Testis (tissue), 5 donors: ENCODE measurements around the gene HYPK. TPM values are rescaled to one million over a fixed set of nuclear protein-coding genes. Genes with fewer than 3 reads are reported as not detected.

Source experiments
- DNase-seq: peaks from one replicate; pipeline ENCODE4 v3.0.0-alpha.2; 2019
- H3K27ac ChIP-seq, 2 donors: fragments of 200-600 bp; sonication (generic); one replicate each; pipeline ENCODE4 v1.5.1; 2019
- H3K27me3 ChIP-seq: fragments of 200-600 bp; sonication (generic); one replicate; pipeline ENCODE4 v1.5.1; 2019
- H3K36me3 ChIP-seq: fragments of 200-600 bp; sonication (generic); one replicate; pipeline ENCODE4 v1.5.1; 2017; ENCODE audit warnings: low read depth; ENCODE audit errors: missing control alignments
- H3K4me1 ChIP-seq: fragments of 200-600 bp; sonication (generic); one replicate; pipeline ENCODE4 v1.5.1; 2019
- H3K4me3 ChIP-seq, 2 donors: fragments of 200-600 bp; sonication (generic); one replicate each; pipeline ENCODE4 v1.5.1; 2017 to 2019
- H3K9me3 ChIP-seq: fragments of 200-600 bp; sonication (generic); one replicate; pipeline ENCODE4 v1.5.1; 2017
- POLR2A ChIP-seq: fragments of 450-650 bp; IDR thresholded peaks from one replicate; pipeline ENCODE4 v1.6.1; 2017; ENCODE audit warnings: antibody characterized with exemption, mild to moderate bottlenecking, moderate library complexity
- WGBS, 2 donors: methylation state at CpG; one replicate each; pipeline ENCODE4 v1.1.5; 2018; 5-methylcytosine and 5-hydroxymethylcytosine counted together
- intact Hi-C: fragments of 100-400 bp; cut with DNase I; formaldehyde crosslinking; loops from one replicate; pipeline ENCODE4 v1.15.1; 2023; ENCODE audit warnings: low total_unique reads
- long read RNA-seq, 2 donors: transcript quantifications; one replicate each; lab custom pipeline, GENCODE V29; 2026
- polyA plus RNA-seq: library from polyadenylated mRNA; stranded (reverse); fragments of 350-450 nt; fragmentation: Illumina TruSeq; extraction: RNeasy Lipid Tissue Mini Kit (QIAGEN cat#74804); gene quantifications from one replicate; pipeline ENCODE4 v1.2.3, GENCODE V29; 2014; ENCODE audit warnings: low read depth, low replicate concordance; ENCODE audit not compliant: insufficient read depth
- total RNA-seq, 2 donors: library from RNA; depleted of rRNA; stranded (reverse); fragments of >200 nt; gene quantifications; one replicate each; pipeline ENCODE4 v1.2.3, GENCODE V29; 2016
- TF ChIP-seq, protein P1 (sequence below), 3 experiments: fragments of 450-650 bp in 2 of 3; fragments of 200-600 bp in 1 of 3; sonication (generic) in 1 of 3; IDR thresholded peaks; one replicate each; pipeline ENCODE4 v1.5.1; 2016 to 2019; ENCODE audit warnings: antibody characterized with exemption in 3 of 3, mild to moderate bottlenecking in 2 of 3, moderate library complexity in 1 of 3

Gene HYPK, protein sequence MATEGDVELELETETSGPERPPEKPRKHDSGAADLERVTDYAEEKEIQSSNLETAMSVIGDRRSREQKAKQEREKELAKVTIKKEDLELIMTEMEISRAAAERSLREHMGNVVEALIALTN
- 10 to 100 TPM; 15.4 to 35.7 TPM for total RNA-seq
- polyA plus RNA-seq = 9.6 TPM
- long read RNA-seq, donor 1, transcript HYPK-202 (4 exons, 1,051 nt) = major isoform, 88 of 91 reads
- long read RNA-seq, donor 1, partial matches to known transcripts = 0 of 91 reads
- long read RNA-seq, donor 1, other reads (novel, unspliced or antisense) = 0 of 91 reads
- long read RNA-seq, donor 2, full-length matches to known transcripts = 72 of 72 reads
- long read RNA-seq, donor 2, partial matches to known transcripts = 0 of 72 reads
- long read RNA-seq, donor 2, other reads (novel, unspliced or antisense) = 0 of 72 reads

DNA sequence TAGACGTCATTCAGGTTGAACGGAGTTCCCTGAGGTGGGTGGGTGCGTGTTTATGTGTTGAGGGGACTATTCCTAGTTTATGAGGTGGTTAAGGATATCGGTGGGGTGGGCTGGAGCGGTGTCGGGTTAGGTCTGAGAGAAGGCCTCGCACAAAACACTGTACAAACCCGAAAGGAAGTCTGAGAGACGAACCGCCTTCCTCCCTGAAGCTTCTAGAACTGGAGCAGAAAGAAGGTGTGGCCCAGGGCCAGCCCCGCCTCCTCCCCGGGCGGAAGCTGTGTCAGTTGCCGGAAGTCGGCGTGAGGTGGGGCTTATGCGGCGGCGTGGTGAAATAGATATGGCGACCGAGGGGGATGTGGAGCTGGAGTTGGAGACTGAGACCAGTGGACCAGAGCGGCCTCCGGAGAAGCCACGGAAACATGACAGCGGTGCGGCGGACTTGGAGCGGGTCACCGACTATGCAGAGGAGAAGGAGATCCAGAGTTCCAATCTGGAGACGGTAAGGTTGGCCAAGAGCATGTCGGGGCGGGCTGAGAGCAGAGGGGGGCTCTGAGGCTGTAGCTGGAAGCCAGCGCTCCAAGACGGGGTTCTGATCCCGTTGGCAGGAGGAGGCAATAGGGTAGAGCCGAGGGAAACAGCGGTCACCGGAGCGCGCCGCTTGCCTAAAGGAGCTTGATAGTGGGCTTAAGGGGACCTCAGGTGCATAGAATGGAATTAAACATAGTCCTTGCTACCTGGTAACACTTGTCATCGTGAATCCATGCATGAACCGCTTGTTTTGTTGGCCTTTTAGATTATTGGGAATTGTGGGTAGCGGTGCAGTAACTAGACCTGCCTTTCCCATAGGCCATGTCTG, at the start of gene HYPK:
Gene HYPK, plus strand, starts transcription at position 314 of the 856 bp plus-strand sequence. Its CDS starts 24 bp downstream, at position 338.
- Histone ChIP-seq H3K4me1 (peaks cover 20% of the 10 kb centered on the region), H3K27ac (peak within 1 kb of the TSS; percentile 96), H3K36me3 (no peaks in the 10 kb centered on the region), H3K27me3 (no peaks in the 10 kb centered on the region), H3K4me3 (peak within 1 kb of the TSS; percentile 69 to 93), H3K9me3 (no peaks in the 10 kb centered on the region)
- WGBS, 2 donors = 4 to 8% methylated on average over 44 of the region's 44 CpGs
- peak; percentile 28 for TF ChIP-seq POLR2A
- TF ChIP-seq, protein P1, sequence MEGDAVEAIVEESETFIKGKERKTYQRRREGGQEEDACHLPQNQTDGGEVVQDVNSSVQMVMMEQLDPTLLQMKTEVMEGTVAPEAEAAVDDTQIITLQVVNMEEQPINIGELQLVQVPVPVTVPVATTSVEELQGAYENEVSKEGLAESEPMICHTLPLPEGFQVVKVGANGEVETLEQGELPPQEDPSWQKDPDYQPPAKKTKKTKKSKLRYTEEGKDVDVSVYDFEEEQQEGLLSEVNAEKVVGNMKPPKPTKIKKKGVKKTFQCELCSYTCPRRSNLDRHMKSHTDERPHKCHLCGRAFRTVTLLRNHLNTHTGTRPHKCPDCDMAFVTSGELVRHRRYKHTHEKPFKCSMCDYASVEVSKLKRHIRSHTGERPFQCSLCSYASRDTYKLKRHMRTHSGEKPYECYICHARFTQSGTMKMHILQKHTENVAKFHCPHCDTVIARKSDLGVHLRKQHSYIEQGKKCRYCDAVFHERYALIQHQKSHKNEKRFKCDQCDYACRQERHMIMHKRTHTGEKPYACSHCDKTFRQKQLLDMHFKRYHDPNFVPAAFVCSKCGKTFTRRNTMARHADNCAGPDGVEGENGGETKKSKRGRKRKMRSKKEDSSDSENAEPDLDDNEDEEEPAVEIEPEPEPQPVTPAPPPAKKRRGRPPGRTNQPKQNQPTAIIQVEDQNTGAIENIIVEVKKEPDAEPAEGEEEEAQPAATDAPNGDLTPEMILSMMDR (IDR thresholded peaks at IDR 0.05) = peak in 1 of 3 experiments; percentile 5
- DNase-seq = peak; percentile 97
- intact Hi-C loops = no loop called here

DNA sequence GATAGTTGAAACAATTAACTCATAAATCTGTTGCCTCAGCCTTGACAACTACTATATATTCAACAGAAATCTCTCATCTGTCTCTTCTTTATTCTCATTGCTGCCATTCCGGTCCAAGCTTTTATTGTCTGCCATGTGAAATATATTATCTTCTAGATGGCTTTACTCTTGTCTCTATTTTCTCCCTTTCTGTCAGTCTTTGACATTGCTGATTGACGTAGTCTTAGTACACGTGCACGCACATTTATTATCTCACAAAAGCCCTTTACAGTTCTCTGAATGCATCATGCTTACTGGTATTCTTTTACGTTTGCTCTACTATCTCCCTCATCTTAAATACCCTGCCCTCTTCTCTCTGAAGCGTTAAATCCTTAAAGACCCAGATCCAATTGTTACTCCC, 48.5 kb upstream of the HYPK start:
- Histone ChIP-seq H3K4me3 (no peak overlapping the region), H3K36me3 (no peaks in the 10 kb centered on the region), H3K27me3 (no peaks in the 10 kb centered on the region), H3K27ac (no peak overlapping the region), H3K9me3 (no peaks in the 10 kb centered on the region), H3K4me1 (peaks cover 17% of the 10 kb centered on the region)
- no peak for DNase-seq
- TF ChIP-seq, protein P1 (IDR thresholded peaks at IDR 0.05) = no peak
- TF ChIP-seq POLR2A = no peak
- 67 to 85% methylated on average over 6 of the region's 6 CpGs for WGBS, 2 donors
- intact Hi-C loops = no loop called here

DNA sequence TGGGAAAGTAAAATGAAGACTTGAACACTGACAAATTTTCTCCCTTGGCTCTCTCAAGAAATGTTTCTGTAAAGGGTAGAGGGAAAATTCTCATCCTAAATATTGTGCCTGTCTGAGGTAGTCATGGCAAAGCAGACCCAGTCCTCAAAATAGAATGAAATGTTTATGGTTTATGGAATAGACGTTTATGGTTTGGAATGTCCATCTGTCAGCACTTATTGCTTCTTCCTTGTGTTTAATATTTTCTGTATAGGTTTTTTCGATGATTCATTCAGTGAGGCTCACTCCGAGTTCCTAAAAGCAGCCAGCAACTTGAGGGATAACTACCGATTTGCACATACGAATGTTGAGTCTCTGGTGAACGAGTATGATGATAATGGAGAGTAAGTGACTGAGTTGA, 37.6 kb upstream of the HYPK start:
- TF ChIP-seq POLR2A = no peak
- Histone ChIP-seq H3K4me1 (peaks cover 9% of the 10 kb centered on the region), H3K36me3 (no peaks in the 10 kb centered on the region), H3K4me3 (no peak overlapping the region), H3K9me3 (no peaks in the 10 kb centered on the region), H3K27ac (no peak overlapping the region), H3K27me3 (no peaks in the 10 kb centered on the region)
- DNase-seq = no peak
- intact Hi-C loops = no loop called here
- WGBS, 2 donors = 82 to 85% methylated on average over 6 of the region's 6 CpGs

DNA sequence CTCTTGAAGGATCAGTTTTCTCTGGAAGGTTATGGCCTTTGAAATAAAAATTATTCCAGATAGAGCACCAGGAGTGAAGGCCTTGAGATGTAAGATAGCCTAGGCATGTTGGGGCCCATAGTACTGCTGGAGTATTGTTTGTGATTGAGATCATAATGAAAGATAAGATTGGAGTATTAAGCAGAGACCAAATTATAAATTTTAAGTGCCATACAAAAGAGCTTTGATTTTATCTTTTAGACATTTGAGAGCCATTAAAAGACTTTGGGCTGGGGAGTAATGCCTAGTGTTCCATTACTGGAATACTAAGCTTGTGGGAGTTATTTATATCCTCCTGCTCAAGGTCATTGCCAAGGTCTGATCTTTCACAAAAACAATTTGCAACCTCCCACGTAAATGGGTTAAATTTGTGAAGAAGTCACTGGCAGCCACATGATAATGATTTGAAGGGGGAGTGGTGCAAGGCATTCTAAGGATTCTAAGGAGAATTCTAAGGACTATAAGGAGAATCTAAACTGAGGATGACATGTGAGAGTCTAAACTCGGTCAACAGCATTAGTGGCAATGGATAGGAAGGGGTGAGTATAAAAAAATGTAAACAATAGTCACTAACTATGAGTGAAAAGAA, 36.5 kb upstream of the HYPK start:
- Histone ChIP-seq H3K27me3 (no peaks in the 10 kb centered on the region), H3K4me1 (peaks cover 9% of the 10 kb centered on the region), H3K27ac (no peak overlapping the region), H3K36me3 (no peaks in the 10 kb centered on the region), H3K9me3 (no peaks in the 10 kb centered on the region), H3K4me3 (no peak overlapping the region)
- no peak for DNase-seq
- intact Hi-C loops = no loop called here
- TF ChIP-seq, protein P1 (IDR thresholded peaks at IDR 0.05) = no peak
- TF ChIP-seq POLR2A = no peak
- 23 to 56% methylated on average over 2 of the region's 2 CpGs for WGBS, 2 donors
